Stimulated activated CD8-positive, alpha-beta memory T cell treated with anti-CD3 and anti-CD28 coated beads, Interleukin-15, amount 100 ng/mL, for 4 hours (primary cell): ENCODE results near the gene MCM3AP.

Experiments used
- DNase-seq, 2 donors: peaks; one replicate each; pipeline ENCODE4 v3.0.0-alpha.2; 2020; ENCODE audit warnings: low read depth in 2 of 2

MCM3AP gene

DNA sequence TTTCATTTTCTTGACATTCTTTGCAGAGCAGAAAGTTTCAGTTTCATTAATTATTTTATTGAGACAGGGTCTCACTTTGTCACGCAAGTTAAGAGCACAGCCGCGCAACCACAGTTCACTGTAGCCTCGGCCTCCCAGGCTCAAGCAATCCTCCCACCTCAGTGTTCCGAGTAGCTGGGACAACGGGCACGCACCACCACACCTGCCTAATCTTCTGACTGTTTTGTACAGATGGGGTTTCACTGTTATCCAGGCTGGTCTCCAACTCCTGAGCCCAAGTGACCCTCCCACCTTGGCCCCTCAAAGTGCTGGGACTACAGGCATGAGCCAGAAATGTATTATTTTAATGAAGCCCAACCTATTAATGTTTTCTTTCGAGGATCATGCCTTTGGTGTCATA, 98.2 kb downstream of the MCM3AP start:
- no peak for DNase-seq

DNA sequence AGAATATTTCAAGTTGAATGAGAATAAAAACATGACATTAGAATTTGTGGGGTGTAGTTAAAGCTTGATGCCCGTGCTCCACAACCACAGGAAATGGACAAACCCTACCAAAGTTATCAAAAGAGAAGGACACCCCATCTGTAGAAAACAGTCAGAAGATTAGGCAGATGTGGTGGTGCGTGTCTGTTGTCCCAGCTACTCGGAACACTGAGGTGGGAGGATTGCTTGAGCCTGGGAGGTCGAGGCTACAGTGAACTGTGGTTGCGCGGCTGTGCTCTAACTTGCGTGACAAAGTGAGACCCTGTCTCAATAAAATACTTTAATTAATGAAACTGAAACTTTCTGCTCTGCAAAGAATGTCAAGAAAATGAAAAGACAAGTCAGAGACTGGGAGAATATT, 99.7 kb downstream of the MCM3AP start:
- no peak for DNase-seq
